ENCODE results near the gene RINL. TPM values are rescaled to one million over a fixed set of nuclear protein-coding genes. Genes with fewer than 3 reads are reported as not detected.

RINL gene
- total RNA-seq, 2 donors from 2014 or later, result 4.7 to 5.5 TPM

GRCh38 chr19:38898788-38899446, 20.8 kb upstream of the RINL start:
- Histone ChIP-seq H3K4me1 (ENCODE audit: control insufficient read depth in 1 of 2, low read depth in 2 of 2) (peaks cover 18 to 33% of the 10 kb centered on the region in 2 donors), H3K36me3 (no peaks in the 10 kb centered on the region), H3K27ac (peak overlapping the region; percentile 44 to 79), H3K27me3 (replicated peaks; ENCODE audit: insufficient read depth) (no peaks in the 10 kb centered on the region), H3K4me3 (peak overlapping the region; percentile 75), H3K9me3 (no peaks in the 10 kb centered on the region)
- ATAC-seq (ENCODE audit: insufficient number of reproducible peaks, low FRiP score, low read depth) (no peak), DNase-seq (ENCODE audit: low spot score) (no peak)
- TF ChIP-seq CTCF (IDR thresholded peaks at IDR 0.05), result no peak

GRCh38 chr19:38894968-38895367, 16.9 kb upstream of the RINL start:
- H3K9me3 ChIP-seq, result no peaks in the 10 kb centered on the region
- H3K36me3 ChIP-seq, result peaks cover 4% of the 10 kb centered on the region
- DNase-seq (ENCODE audit: low spot score) (no peak), ATAC-seq (ENCODE audit: insufficient number of reproducible peaks, low FRiP score, low read depth) (no peak)
- H3K27me3 ChIP-seq (replicated peaks; ENCODE audit: insufficient read depth), result no peaks in the 10 kb centered on the region
- H3K27ac ChIP-seq, result no peak overlapping the region
- H3K4me3 ChIP-seq, result no peak overlapping the region
- peaks cover 8 to 16% of the 10 kb centered on the region in 2 donors for H3K4me1 ChIP-seq (ENCODE audit: control insufficient read depth in 1 of 2, low read depth in 2 of 2)
- no peak for TF ChIP-seq CTCF (IDR thresholded peaks at IDR 0.05)

- H3K4me3 ChIP-seq, result no peak overlapping the region
- no peak for TF ChIP-seq CTCF (IDR thresholded peaks at IDR 0.05)
- peaks cover 6 to 11% of the 10 kb centered on the region in 2 donors for H3K4me1 ChIP-seq (ENCODE audit: control insufficient read depth in 1 of 2, low read depth in 2 of 2)
- ATAC-seq (ENCODE audit: insufficient number of reproducible peaks, low FRiP score, low read depth), result no peak
- no peak for DNase-seq (ENCODE audit: low spot score)
- peaks cover 20% of the 10 kb centered on the region for H3K36me3 ChIP-seq
- no peak overlapping the region for H3K27ac ChIP-seq
- H3K9me3 ChIP-seq, result no peaks in the 10 kb centered on the region
- no peaks in the 10 kb centered on the region for H3K27me3 ChIP-seq (replicated peaks; ENCODE audit: insufficient read depth)
Measured at GRCh38 chr19:38893341-38893771, 15.3 kb upstream of the RINL start.

GRCh38 chr19:38892841-38893240, 14.8 kb upstream of the RINL start:
- ATAC-seq (ENCODE audit: insufficient number of reproducible peaks, low FRiP score, low read depth) (no peak), DNase-seq (ENCODE audit: low spot score) (no peak)
- H3K4me1 ChIP-seq (ENCODE audit: control insufficient read depth in 1 of 2, low read depth in 2 of 2), result peaks cover 1 to 6% of the 10 kb centered on the region in 2 donors
- peaks cover 24% of the 10 kb centered on the region for H3K36me3 ChIP-seq
- no peaks in the 10 kb centered on the region for H3K27me3 ChIP-seq (replicated peaks; ENCODE audit: insufficient read depth)
- no peaks in the 10 kb centered on the region for H3K9me3 ChIP-seq
- TF ChIP-seq CTCF (IDR thresholded peaks at IDR 0.05), result no peak
- no peak overlapping the region for H3K27ac ChIP-seq
- H3K4me3 ChIP-seq, result no peak overlapping the region

GRCh38 chr19:38891771-38892170, 13.7 kb upstream of the RINL start:
- no peak overlapping the region for H3K27ac ChIP-seq
- TF ChIP-seq CTCF (IDR thresholded peaks at IDR 0.05), result no peak
- H3K9me3 ChIP-seq, result no peaks in the 10 kb centered on the region
- H3K36me3 ChIP-seq, result peaks cover 24% of the 10 kb centered on the region
- H3K4me3 ChIP-seq, result no peak overlapping the region
- ATAC-seq (ENCODE audit: insufficient number of reproducible peaks, low FRiP score, low read depth) (no peak), DNase-seq (ENCODE audit: low spot score) (no peak)
- H3K27me3 ChIP-seq (replicated peaks; ENCODE audit: insufficient read depth), result no peaks in the 10 kb centered on the region
- no peaks in the 10 kb centered on the region for H3K4me1 ChIP-seq (ENCODE audit: control insufficient read depth in 1 of 2, low read depth in 2 of 2)
